Body of pancreas (tissue), 4 donors: ENCODE data around the gene GRB2. TPM values are rescaled to one million over a fixed set of nuclear protein-coding genes. Genes with fewer than 3 reads are reported as not detected.

ENCODE experiments used
- ATAC-seq: fragments of 150-250 bp; one replicate; pipeline ENCODE4 v1.9.1; 2016
- DNase-seq, 4 donors: peaks; one replicate each; pipeline ENCODE4 v3.0.0-alpha.2; 2019
- H3K27ac ChIP-seq, 4 donors: fragments of 200-600 bp; sonication (generic); 1 replicate in 3 of 4; 2 replicates in 1 of 4; pipeline versions ENCODE4 v1.5.1 to v1.6.1; 2016 to 2019; ENCODE audit warnings: mild to moderate bottlenecking in 1 of 4, mixed read lengths in 1 of 4, moderate library complexity in 1 of 4
- H3K27me3 ChIP-seq, 2 donors: fragments of 200-600 bp; sonication (generic); one replicate each; pipeline ENCODE4 v1.6.0; 2016; ENCODE audit warnings: mild to moderate bottlenecking in 1 of 2
- H3K36me3 ChIP-seq, 2 donors: fragments of 200-600 bp; sonication (generic); replicated peaks in 1 of 2; 2 replicates each; pipeline ENCODE4 v1.5.1; 2016; ENCODE audit warnings: low read depth in 2 of 2; ENCODE audit not compliant: insufficient read depth in 1 of 2
- H3K4me1 ChIP-seq: fragments of 200-600 bp; sonication (generic); one replicate; pipeline ENCODE4 v1.6.0; 2016
- H3K4me3 ChIP-seq, 2 donors: fragments of 200-600 bp; sonication (generic); 1 replicate in 1 of 2; 2 replicates in 1 of 2; pipeline ENCODE4 v1.5.1; 2016 to 2019
- H3K9me3 ChIP-seq, 3 donors: fragments of 200-600 bp; sonication (generic); 1 replicate in 2 of 3; 2 replicates in 1 of 3; pipeline ENCODE4 v1.5.1; 2016
- CTCF ChIP-seq, 7 experiments: fragments of 450-650 bp in 4 of 7; fragments of 200-600 bp in 3 of 7; sonication (generic) in 3 of 7; IDR thresholded peaks; one replicate each; pipeline ENCODE4 v1.5.1; 2016 to 2019; ENCODE audit warnings: antibody characterized with exemption in 7 of 7
- POLR2A ChIP-seq, 3 donors: fragments of 450-650 bp; IDR thresholded peaks; one replicate each; pipeline ENCODE4 v1.6.1; 2016; ENCODE audit warnings: antibody characterized with exemption in 3 of 3, mild to moderate bottlenecking in 2 of 3
- WGBS, 2 donors: methylation state at CpG; one replicate each; pipeline ENCODE4 v1.1.5; 2017; 5-methylcytosine and 5-hydroxymethylcytosine counted together
- intact Hi-C: fragments of 100-400 bp; cut with DNase I; formaldehyde crosslinking; loops from one replicate; pipeline ENCODE4 v1.15.1; 2023
- total RNA-seq, 2 donors: library from RNA; depleted of rRNA; stranded (reverse); fragments of >200 nt; gene quantifications; one replicate each; pipeline ENCODE4 v1.1.0, GENCODE V29; 2016

GRB2 gene
- total RNA-seq, 2 donors from 2014 or later: 51.9 to 118 TPM

GRCh38 chr17:75400326-75400939, 5.0 kb downstream of the GRB2 start:
- WGBS, 2 donors: 93 to 94% methylated on average over 8 of the region's 8 CpGs
- H3K9me3 ChIP-seq: no peaks in the 10 kb centered on the region
- no peak for TF ChIP-seq CTCF (IDR thresholded peaks at IDR 0.05)
- no peak for TF ChIP-seq POLR2A (IDR thresholded peaks at IDR 0.05)
- intact Hi-C loops: no loop called here
- no peak overlapping the region for H3K27ac ChIP-seq
- ATAC-seq (no peak), DNase-seq (no peak)
- no peak overlapping the region for H3K4me3 ChIP-seq
- no peaks in the 10 kb centered on the region for H3K27me3 ChIP-seq
- H3K36me3 ChIP-seq: no peaks in the 10 kb centered on the region
- H3K4me1 ChIP-seq: peaks cover 19% of the 10 kb centered on the region

- no peak for ATAC-seq
- Histone ChIP-seq H3K4me3 (no peak overlapping the region), H3K4me1 (peaks cover 24% of the 10 kb centered on the region), H3K27me3 (no peaks in the 10 kb centered on the region), H3K36me3 (no peaks in the 10 kb centered on the region), H3K9me3 (no peaks in the 10 kb centered on the region), H3K27ac (no peak overlapping the region)
- intact Hi-C loops: loop anchor here (5.0 kb wide), 1 partner anchor 76 kb away; no protein-coding TSS in a partner anchor
- TF ChIP-seq POLR2A (IDR thresholded peaks at IDR 0.05): no peak
- TF ChIP-seq CTCF (IDR thresholded peaks at IDR 0.05): no peak
- WGBS, 2 donors: 91 to 100% methylated on average over 3 to 4 of the region's 4 CpGs
- DNase-seq: no peak
These were observed 7.2 kb downstream of the GRB2 start for GRCh38 chr17:75398279-75398678.

- 85 to 92% methylated on average over 1 of the region's 1 CpG for WGBS, 2 donors
- TF ChIP-seq POLR2A (IDR thresholded peaks at IDR 0.05) (no peak), CTCF (IDR thresholded peaks at IDR 0.05) (no peak)
- H3K9me3 ChIP-seq: no peaks in the 10 kb centered on the region
These were observed 8.3 kb downstream of the GRB2 start for GRCh38 chr17:75397217-75397616.

GRCh38 chr17:75396796-75397195, 8.7 kb downstream of the GRB2 start:
- ATAC-seq (no peak), DNase-seq (no peak)
- Histone ChIP-seq H3K9me3 (no peaks in the 10 kb centered on the region), H3K27ac (no peak overlapping the region), H3K4me1 (peaks cover 29% of the 10 kb centered on the region), H3K27me3 (no peaks in the 10 kb centered on the region), H3K36me3 (no peaks in the 10 kb centered on the region), H3K4me3 (no peak overlapping the region)
- no peak for TF ChIP-seq POLR2A (IDR thresholded peaks at IDR 0.05)
- no peak for TF ChIP-seq CTCF (IDR thresholded peaks at IDR 0.05)
- WGBS, 2 donors: 41 to 48% methylated on average over 2 of the region's 2 CpGs
- intact Hi-C loops: loop anchor here (5.0 kb wide), 1 partner anchor 74 kb away; no protein-coding TSS in a partner anchor

More at GRCh38 chr17:75397217-75397616, 8.3 kb downstream of the GRB2 start:
- Histone ChIP-seq H3K4me3 (no peak overlapping the region), H3K27ac (no peak overlapping the region), H3K36me3 (no peaks in the 10 kb centered on the region), H3K4me1 (peaks cover 29% of the 10 kb centered on the region), H3K27me3 (no peaks in the 10 kb centered on the region)
- ATAC-seq (no peak), DNase-seq (no peak)
- intact Hi-C loops: loop anchor here (5.0 kb wide), 1 partner anchor 75 kb away; no protein-coding TSS in a partner anchor

GRCh38 chr17:75396025-75396424, 9.5 kb downstream of the GRB2 start:
- Histone ChIP-seq H3K36me3 (no peaks in the 10 kb centered on the region), H3K27ac (no peak overlapping the region), H3K4me1 (peaks cover 29% of the 10 kb centered on the region), H3K9me3 (no peaks in the 10 kb centered on the region), H3K4me3 (no peak overlapping the region), H3K27me3 (no peaks in the 10 kb centered on the region)
- TF ChIP-seq CTCF (IDR thresholded peaks at IDR 0.05) (no peak), POLR2A (IDR thresholded peaks at IDR 0.05) (no peak)
- intact Hi-C loops: loop anchor here (5.0 kb wide), 1 partner anchor 74 kb away; no protein-coding TSS in a partner anchor
- no peak for ATAC-seq
- WGBS, 2 donors: 77 to 86% methylated on average over 6 of the region's 6 CpGs
- no peak for DNase-seq
